Measurements from ENCODE around the gene S100B.

GRCh38 chr21:46616050-46616449, 11.2 kb upstream of the S100B start:
- TF ChIP-seq NCOR1 (IDR thresholded peaks at IDR 0.05) (no peak), POLR2A (conservative IDR thresholded peaks at IDR 0.05) (no peak), CTCF (IDR thresholded peaks at IDR 0.05 in 2 of 3, conservative IDR thresholded peaks at IDR 0.05 in 1 of 3; ENCODE audit: insufficient read depth in 2 of 3, low read depth in 1 of 3, low read length in 3 of 3) (no peak), BRCA1 (IDR thresholded peaks at IDR 0.05) (no peak), BRCA1 (CRISPR knock-in tag; IDR thresholded peaks at IDR 0.05) (no peak), ETS1 (conservative IDR thresholded peaks at IDR 0.05; ENCODE audit: control insufficient read depth, low read depth, low read length) (no peak), POLR3A (IDR thresholded peaks at IDR 0.05; ENCODE audit: borderline replicate concordance, extremely low read depth, insufficient read depth, insufficient read length) (no peak), HDGF (IDR thresholded peaks at IDR 0.05) (no peak), NELFE (IDR thresholded peaks at IDR 0.05; ENCODE audit: insufficient read depth, insufficient read length) (no peak), ZNF239 (CRISPR knock-in tag; IDR thresholded peaks at IDR 0.05) (no peak)

All from K562 (cell line).